ENCODE measurements around the gene SLFNL1.

Gene SLFNL1

DNA sequence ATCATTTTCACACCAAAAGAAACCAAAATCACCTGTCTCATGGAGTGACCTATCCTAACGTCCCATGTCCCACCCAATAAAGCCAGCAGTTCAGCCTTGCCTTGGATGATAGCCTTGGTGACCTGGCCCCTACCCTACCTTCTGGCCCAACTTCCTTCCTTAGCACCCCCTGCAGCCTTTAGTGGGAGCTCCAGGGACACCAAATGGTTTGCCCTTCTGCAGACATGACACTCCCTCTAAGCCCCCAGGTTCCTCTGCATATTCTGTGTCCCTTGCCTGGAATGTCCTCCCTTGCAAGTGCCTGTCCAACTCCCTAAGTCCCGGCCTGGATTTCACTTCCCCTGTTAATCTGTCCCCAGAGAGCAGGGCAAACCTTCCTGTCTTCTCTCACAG lies 2.2 kb downstream of the SLFNL1 start:
- no peak for DNase-seq

DNA sequence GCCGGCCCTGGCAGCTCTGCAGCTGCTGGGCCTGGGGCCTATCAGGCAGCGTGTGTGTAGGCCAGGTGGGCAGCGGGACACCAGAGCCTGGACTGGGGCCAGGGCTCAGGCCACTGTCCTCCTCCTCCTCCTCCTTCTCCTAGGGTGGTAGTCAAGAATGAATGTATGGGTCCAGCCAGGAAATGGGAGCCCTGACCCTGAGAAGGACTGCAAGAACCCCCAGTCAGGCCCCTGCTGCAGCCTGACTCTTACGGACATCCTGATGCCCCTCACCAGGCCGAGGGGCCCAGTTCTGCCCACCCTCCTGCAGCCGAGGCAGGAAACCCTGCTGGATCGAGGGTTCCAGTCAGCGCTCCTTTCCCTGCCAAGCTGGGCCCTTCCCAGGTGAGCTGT lies 3.5 kb downstream of the SLFNL1 start:
- no peak for DNase-seq

DNA sequence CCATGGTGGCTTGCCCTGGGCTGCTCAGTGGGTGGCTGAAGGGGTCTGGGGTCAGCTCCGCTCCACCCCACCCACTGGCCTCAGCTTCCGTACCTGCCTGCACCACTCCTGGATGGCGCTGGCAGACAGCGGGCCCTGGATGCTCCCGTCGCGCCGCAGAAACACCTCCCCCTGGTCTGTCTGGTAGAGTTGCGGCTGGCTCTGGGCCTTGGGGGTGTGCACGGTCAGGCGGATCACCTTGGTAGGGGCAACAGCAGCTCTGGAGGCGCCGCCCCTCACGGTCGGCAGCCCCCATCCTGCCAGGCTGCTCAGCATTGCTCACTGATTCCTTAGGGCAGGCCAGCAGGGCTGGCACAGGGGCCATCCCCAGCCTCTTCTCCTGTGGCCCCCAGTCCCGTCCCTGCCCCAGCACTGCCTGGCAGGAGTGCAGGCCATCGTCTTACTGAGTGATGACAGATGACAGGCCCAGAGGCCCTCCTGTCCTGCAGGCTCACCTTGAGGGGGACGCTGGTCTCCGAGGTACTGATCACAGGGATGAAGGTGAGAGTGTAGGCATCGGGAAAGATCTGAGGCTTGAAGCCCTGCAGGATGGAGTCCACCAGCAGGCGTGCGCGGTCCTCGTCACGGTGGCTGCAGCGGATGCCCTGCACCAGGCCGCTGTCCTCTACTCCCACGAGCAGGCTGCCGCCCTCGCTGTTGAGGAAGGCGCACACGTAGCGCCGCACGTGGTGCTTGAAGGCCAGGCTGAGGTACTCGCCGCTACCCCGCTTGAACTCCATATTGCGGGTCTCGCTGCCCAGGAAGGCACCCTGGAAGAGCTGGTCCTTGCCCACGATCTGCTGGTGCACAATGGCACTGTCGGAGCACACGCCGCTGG lies 4.1 kb downstream of the SLFNL1 start:
- DNase-seq: no peak

DNA sequence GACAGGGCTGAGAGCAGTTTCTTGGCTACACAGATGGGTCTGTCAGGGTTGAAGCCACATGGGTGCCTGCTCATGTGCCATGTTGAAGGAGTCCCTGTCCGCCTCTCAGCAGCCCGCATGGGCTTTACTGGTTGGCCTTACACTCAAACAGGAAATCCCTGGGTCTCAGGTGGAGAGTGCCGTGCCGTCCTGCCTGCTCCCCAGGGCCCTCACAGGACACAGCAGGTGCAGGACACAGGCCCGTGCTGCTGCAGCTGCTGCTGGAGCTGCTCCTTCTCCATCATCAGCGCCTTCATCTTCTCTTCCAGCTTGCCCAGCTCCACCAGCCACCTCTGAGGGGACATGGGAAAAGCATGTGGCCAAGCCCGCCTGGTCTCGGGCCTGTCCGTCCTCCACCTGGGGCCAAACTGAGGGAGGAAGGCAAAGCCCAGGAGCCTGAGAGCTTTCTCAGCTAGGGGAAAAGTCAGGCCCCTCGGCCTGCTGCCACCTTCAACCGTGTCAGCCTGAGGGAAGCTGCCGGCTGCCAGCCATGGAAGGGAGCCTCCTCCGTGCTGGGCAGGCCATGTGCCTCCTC lies 5.5 kb downstream of the SLFNL1 start:
- no peak for DNase-seq

DNA sequence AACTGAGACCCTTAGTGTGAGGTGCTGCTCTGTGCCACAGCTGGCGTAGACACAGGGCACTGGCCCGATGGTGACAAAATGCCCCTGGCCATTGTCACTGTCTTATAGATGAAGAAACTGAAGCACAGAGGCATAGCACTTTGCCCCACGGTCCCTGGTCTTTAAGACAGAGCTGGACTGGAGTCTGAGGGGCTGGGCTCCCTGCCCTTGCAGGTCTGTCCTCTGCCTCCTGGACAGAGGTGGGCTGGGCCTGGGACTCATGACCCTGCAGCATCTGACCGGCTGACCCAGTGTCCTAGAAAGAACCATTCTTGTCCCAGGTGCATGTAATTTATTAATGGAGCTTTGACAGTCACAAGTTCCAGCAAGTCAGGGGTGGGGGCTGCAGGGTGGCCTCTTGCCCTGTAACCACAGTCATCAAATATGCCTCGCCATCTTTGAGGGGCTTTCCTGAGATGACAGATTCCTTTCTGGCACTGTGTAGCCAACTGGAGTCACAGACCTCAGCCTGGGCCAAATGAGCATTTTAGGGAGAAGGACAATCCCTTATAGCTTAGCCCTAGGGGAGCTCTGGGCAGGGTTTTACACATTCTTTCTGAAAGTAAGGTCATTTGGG lies 6.1 kb downstream of the SLFNL1 start:
- DNase-seq: no peak

DNA sequence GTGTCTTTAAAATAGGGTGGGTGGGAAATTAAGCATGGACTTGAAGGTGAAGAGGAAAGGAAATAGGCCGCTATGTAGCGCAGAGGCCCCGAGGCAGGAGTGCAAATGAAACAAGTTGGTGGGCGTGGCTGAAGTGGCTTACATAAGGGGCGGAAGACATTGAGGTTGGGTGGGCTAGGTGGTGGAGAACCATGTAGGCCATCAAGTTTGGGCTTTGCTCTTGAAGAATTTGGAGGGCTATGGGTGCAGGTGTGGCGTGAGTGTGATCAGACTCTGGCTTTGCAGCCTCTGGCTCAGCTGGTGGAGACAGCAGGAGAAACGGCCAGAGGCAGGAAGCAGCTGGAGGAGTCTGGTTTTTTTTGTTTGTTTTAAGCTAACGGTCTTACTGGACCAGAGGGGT lies 6.7 kb downstream of the SLFNL1 start:
- no peak for DNase-seq

DNA sequence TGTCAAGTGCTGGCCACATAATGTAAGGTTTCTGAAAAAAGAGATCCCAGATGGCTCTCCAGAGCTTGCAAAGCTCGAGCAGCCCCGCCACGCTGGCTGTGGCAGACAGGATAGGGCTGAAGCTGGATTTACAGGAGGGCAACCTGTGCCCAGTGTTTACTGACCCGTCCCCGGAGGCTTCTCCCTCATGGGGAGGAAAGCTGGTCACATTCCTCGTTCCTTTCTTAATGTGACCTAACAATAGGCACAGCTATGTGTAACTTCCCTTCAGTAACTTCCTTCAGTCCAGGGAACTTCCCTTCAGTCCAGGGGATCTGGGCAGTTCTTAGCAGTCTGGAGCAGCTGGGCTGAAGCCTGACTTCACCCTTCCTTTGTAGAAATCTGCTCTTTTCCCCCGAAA lies 7.7 kb downstream of the SLFNL1 start:
- DNase-seq: no peak

DNA sequence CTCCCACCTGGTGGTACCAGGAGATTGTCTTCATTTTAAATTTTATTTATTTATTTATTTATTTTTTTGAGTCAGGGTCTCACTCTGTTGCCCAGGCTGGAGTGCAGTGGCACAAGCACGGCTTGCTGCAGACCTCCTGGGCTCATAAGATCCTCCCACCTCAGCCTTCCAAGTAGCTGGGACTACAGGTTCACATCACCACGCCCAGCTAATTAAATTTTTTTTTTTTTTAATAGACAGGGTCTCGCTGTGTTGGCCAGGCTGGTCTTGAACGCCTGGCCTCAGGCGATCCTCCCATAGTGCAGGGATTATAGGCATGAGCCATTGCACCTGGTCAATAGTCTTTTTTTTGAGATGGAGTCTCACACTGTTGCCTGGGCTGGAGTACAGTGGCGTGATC lies 8.5 kb downstream of the SLFNL1 start:
- no peak for DNase-seq

DNA sequence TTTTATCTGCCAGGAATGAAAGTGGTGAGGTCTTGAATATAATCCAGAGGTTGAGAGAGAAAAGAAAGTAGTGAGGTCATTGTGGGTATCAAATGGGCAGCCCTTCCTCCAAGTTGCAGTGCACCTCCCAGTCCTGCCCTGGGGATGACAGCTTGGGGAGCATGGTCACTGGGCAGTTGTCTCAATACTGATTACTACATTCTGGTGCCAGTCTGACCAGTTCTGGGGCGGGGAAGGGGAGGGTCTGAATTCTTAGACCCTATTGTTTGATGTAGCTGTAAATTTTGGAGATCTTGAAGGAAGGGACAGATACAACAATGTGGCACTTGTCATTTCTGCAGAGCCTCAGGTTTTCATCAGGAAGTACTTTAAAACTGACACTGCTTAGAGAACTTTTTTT lies 11.2 kb downstream of the SLFNL1 start:
- no peak for DNase-seq

DNA sequence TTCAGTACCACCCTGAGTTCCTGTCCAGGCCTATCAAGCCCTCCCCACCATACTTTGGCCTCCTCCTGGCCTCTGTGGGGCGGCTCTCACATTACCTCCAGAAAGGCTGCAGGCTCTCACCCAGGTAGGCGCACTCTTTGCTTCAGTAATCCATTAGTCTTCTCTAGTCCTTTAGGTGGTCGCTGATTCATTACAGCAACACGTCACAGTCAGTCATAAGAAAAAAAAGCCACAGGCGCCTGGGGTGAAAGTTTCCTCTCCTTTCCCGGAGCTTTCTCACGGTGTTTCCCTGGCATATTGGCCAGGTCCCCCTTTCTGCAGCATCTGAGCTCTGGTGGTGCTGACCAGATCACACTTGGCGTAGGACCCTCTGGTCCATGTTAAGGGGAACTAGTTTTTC lies 12.1 kb downstream of the SLFNL1 start:
- no peak for DNase-seq

DNA sequence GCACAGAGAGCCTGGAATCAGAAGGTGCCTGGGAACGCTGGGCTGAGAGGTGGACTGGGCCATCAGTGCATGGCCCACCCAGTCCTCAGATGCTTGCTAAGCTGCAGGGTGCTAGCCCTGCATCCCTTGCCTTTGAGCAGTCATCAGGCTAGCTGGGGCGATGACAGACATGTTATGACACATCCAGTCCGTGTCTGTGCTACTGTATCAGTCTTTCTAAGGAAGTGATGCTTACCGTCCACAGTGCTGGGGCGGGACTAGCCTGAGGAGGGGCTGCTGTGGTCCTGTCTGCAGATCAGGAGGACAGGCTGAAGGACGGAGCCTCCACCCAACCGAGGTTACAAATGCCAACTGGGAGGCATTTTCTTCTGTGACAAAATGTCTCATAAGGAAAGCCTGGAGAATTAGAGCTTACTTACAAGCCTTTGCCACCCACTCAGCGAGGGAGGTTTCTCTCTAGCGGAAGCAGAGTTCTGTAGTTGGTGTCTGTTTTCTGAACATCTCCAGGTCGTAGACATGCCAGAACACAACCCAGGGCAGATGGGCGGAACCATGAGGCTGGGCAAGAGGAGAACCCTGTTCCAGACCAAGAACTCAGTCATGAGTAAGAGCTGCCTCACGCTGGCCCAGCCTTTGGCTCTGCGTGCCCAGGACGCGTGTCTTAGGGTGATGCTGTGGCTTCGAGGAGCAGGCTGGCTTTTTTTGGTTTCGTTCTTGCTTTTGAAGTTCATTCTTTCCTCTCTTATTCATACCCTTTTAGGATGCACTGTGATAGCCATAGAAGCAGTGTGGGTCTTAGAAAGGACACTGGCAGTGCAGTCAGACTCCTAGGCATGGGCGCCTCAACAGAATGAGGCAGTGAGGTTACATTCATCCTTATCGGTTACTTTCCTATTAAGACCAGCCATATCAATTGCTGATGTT lies 14.3 kb downstream of the SLFNL1 start:
- DNase-seq: no peak

DNA sequence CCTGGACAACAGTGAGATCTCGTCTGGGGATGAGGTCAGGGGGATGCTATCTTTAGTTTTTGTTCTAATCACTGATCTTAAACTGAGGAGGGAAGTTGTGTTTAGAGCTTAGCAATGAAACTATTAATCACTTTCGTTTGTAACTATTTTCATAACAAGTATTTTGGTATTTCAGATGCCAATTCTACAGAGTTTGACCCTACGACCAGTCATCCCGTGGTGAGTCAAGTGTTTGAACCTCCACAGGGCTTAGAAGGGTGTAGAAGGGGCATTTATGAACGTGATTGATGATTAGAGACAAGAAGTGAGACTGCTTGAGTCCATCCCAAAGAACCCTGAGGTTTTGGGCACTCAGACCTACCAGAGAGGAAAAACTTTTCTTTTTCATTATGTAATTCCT lies 15.6 kb downstream of the SLFNL1 start:
- DNase-seq: no peak

DNA sequence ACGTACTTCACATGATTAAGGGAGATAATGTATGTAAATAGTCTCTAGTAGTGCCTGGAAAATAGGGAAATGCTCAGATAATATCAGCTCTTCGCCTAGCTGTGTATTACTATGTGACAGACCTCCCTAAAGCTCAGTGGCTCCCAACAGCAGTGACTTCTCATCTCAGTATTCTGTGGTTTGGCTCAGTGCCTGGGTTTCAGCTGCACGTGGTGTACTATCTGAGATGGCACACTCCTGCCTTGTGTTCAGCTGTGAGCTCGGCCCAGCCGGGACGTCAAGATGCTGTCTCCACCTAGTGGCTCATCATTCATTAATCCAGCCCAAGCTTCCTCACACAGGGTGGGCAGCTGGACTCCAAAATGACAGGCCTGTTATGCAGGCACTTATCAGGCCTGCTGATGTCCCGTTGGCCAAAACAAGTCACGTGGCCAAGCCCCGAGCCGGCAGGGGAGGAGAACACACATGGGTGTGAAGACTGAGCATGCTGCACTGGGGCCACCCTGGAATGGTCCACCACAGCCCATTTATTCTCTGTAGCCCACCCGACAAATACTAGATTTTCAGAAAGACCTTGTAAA lies 17.8 kb downstream of the SLFNL1 start:
- peak; percentile 85 for DNase-seq

DNA sequence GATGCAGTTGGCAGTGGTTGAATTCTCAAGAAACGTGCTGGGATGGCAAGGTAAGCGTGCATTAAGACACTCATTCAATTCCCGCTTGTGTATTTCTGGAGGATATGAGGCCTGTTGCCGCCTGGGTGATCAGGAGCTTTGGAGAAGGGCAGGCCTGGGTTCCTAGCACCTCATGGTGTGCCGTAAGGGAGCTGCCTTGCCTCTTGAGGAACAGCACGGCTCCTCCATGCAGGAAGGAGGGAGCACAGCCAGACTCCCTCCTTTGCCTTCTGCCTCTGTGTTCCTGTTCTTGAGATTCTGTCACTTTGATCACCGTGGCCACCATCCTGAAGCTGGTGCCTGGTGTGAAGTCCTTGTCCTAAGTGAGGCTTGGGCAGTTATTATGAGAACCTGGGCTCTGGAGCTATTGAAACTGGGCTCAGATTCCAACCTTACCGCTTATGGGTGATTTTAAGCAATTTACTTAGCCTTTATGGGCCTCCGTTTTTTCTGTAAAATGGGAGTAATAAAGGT lies 18.3 kb downstream of the SLFNL1 start:
- DNase-seq: no peak

DNA sequence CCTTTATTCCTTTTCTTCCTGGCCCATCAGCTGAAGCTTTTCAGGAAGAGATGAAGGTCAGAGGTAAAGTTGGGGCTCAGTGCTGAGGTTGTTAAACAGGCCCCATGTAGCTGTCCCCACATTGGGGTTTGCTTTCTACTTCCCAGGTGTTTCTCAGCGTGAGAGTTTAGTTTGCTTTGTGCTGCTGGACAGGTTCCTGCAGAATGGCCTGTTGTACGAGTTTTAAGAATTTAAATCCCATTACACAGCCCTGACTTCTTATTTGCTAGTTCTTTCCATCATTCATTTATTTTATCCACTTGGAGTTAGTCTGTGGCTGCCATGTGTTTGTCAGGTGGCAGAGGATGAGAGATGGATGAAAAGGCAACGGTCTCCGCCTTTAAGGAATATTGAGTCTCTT lies 22.9 kb downstream of the SLFNL1 start:
- DNase-seq: no peak

DNA sequence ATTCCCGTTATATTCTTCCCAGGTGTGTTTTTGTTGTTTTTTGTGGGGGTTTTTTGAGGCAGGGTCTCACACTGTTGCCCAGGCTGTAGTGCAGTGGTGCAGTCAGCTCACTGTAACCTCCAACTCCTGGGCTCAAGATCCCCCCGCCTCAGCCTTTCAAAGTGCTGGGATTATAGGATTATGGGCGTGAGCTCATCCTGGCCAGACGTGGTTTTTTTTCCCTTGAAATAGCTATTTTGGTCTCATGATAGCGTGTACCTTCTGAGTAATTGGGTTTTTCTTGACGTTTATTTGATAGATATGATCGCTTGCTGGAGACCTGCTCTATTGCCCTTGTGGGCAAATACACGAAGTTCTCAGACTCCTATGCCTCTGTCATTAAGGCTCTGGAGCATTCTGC lies 24.4 kb downstream of the SLFNL1 start:
- DNase-seq: no peak

DNA sequence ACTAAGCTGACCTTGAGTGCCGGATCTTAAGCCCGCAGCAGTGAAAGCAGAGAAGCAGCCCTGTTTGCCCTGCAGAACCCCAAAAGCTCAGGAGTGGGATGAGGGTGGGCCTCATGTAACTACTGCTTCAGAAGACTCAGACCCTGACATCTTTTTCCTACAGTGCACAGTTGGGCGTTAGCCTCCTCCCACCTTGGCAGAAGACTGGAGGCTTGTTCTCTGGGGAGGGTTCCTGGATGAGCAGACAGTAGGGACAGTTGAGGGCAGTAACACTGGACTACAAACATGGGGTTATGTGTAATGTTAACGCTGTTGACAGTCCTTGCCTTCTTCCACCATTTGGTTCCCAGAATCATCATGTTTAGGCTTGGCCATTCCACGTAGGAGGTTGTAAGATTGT lies 32.5 kb downstream of the SLFNL1 start:
- no peak for DNase-seq

DNA sequence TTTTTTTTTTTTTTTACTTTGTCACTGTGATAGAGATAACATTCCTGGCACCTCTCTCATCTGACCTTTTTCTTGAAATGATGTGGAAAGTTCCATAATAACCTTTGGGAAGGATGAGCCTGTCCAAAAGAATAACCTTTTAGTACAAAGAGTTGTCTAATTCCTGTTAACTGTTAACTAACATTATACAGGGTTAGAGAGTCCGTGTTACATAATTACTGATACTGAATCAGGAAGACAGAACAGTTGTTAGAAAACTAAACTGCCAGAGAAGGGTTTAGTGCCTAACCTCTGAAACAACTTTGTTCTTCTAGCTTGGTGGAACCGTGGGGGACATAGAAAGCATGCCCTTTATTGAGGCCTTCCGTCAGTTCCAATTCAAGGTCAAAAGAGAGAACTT lies 33.2 kb downstream of the SLFNL1 start:
- no peak for DNase-seq

DNA sequence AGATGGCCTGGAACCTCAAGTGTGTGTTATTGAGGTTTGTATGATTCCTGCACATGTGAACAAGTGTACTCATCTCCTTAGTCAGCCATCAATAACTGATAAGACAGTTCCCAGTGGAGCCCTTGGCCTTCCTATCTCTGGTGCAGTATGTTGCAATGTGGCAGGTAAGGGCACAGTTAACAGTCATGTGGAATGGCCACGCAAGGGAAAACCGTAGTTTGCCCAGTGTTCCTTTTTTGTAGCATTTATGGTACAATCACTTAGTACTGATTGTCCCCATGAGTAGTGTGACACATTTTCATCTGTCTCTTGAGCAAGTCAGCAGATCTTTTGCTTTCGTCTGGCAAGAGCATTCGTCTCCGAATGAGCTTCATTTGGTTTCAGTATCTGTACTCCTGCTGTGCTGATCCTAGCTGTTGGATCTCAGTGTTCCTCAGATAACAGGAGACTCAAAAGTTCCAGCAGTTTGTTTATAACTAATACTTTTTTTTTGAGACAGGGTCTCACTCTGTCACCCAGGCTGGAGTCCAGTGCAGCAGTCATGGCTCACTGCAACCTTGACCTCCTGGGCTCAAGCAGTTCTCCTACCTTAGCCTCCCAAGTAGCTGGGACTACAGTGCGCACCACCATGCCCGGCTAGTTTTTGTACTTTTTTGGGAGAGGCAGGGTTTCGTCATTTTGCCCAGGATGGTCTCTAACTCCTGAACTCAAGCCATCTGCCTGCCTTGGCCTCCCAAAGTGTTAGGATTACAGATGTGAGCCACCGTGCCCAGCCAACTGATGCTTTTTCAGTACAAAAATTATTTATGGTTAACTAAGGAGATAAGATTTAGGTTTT lies 33.9 kb downstream of the SLFNL1 start:
- DNase-seq: no peak

DNA sequence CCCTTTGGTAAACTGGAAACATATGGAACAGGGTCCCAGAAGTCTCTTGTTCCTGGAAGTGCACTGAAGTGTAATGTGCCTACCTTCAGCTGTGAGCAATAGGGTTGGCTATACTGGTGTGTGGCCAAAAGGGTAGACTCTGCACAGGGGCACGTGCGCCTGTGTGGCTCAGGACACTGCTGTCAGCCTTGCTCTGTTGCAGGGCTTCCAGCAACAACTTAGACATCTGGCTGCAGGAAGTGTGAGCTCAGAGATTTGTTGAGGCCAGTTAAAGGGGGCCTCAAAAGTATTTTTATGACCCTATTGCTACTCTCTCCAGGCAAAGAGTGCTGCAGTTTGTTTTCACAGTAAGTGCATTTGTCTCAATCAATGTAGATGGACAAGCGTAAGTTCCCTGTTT lies 34.6 kb downstream of the SLFNL1 start:
- DNase-seq: no peak

DNA sequence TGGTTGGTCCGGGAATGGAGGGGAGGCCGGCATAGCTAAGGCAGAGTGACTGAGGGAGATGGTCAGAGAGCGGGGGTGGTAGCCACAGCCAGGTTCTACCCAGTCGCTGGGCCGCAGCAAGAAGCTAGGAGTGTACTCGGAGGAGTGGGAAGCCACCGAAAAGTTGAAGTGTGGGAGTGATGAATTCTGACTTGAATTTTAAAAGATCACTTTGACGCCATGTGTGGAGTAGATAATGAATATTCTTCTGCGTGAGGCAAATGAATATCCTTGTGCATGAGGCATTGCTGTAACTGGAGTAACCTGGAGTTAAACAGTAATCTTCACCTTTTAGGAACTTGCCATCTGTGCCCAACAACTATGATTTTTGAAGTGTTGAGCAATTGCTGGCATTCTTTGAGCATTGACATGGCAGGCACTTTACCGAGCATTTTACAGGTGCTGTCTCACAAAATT lies 35.2 kb downstream of the SLFNL1 start:
- DNase-seq: no peak

DNA sequence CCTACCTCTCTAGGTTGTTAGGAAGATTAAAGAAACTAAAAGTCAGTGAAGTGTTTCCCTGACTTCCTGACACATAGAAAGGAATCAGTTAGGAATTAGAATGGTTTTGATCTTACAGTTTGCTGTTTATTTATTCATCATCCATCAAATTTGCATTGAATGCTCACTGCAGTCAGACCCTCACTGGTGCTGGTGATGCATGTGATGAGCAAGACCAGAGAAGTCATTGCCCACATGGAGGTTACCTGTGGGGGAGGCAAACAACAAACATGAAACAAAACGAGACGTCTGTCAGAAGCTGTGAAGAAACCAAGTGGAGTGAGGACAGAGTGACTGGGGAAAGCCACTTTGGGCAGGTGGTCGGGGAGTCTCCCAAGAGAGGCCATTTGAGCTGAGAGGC lies 35.6 kb downstream of the SLFNL1 start:
- no peak for DNase-seq

All from activated naive CD4-positive, alpha-beta T cell treated with Interleukin-2 at 50 U/mL for 16 hours (primary cell).